OCI-LY1 (cell line): ENCODE results near the gene COG2.

Experiments
- CTCF ChIP-seq: fragments of 200-600 bp; sonication (generic), shearing (Covaris generic); IDR thresholded peaks from 2 replicates; pipeline ENCODE4 v1.5.1; 2017; ENCODE audit warnings: mild to moderate bottlenecking, antibody characterized with exemption, low read length, moderate library complexity, mixed read lengths
- EZH2 ChIP-seq: fragments of 200-600 bp; sonication (generic), shearing (Covaris generic); IDR thresholded peaks from 2 replicates; pipeline ENCODE4 v1.8.0; 2017; ENCODE audit warnings: borderline replicate concordance, mixed run types, mild to moderate bottlenecking, antibody characterized with exemption, low read length, moderate library complexity, mixed read lengths

- TF ChIP-seq EZH2 (no peak), CTCF (no peak)
Measured at GRCh38 chr1:230707732-230708630, 65.7 kb downstream of the COG2 start.
